A549 (cell line): ENCODE data around the gene MAN2C1. TPM values are rescaled to one million over a fixed set of nuclear protein-coding genes. Genes with fewer than 3 reads are reported as not detected.

Experiments used
- ATAC-seq, 2 experiments: fragments of 200-7000 bp in 1 of 2; fragments of >200 bp in 1 of 2; cut with Nextera tagmentation in 1 of 2; cut with Tn5 transposase in 1 of 2; 3 replicates each; pipeline versions ENCODE4 v1.8.0 to v1.9.1; 2018 to 2020; ENCODE audit warnings: mild to moderate bottlenecking in 1 of 2, moderate library complexity in 1 of 2
- CTCF ChIA-PET: fragments of 300-600 bp; sonication (Branson Sonifier 250); formaldehyde crosslinking; extraction: SDS; loops from one replicate; lab custom pipeline; 2021; ENCODE audit warnings: antibody characterized with exemption, inconsistent platforms; lab: Yijun Ruan, JAX
- POLR2A ChIA-PET: fragments of 350-600 bp; formaldehyde crosslinking; extraction: SDS; loops from one replicate; lab custom pipeline; 2021; ENCODE audit warnings: antibody characterized with exemption, inconsistent platforms; lab: Yijun Ruan, JAX
- DNase-seq, 2 experiments: peaks; one replicate each; pipeline versions ENCODE4 v3.0.0 to v3.0.0-alpha.2; 2011 to 2016; ENCODE audit warnings: low read depth in 1 of 2, low spot score in 1 of 2
- FAIRE-seq: peaks from 2 replicates; lab custom pipeline; 2011; peaks lifted over from hg19 to GRCh38; lab: Jason Lieb, UNC
- H3K27ac ChIP-seq, 2 experiments: fragments of >200 bp; sonication (Bioruptor Twin); formaldehyde crosslinking; 3 replicates each; pipeline ENCODE4 v1.5.1; 2016 to 2017
- H3K4me1 ChIP-seq: fragments of >200 bp; sonication (Bioruptor Twin); formaldehyde crosslinking; 3 replicates; pipeline ENCODE4 v1.6.1; 2016
- H3K4me2 ChIP-seq: fragments of >200 bp; sonication (Bioruptor Twin); formaldehyde crosslinking; 3 replicates; pipeline ENCODE4 v1.6.1; 2016
- H3K4me3 ChIP-seq: fragments of >200 bp; sonication (Bioruptor Twin); formaldehyde crosslinking; 3 replicates; pipeline ENCODE4 v1.5.1; 2016
- H3K9me3 ChIP-seq: fragments of >200 bp; sonication (Bioruptor Twin); formaldehyde crosslinking; 3 replicates; pipeline ENCODE4 v1.6.1; 2016
- ATOH8 ChIP-seq: fragments of 250-450 bp; sonication (Bioruptor Pico); IDR thresholded peaks from 2 replicates; pipeline ENCODE4 v1.5.0; 2020; ENCODE audit warnings: low read depth, mild to moderate bottlenecking, moderate library complexity
- BCL3 ChIP-seq: fragments of >200 bp; sonication (Bioruptor Twin); formaldehyde crosslinking; IDR thresholded peaks from 3 replicates; pipeline ENCODE4 v1.6.1; 2016
- CBX2 ChIP-seq: fragments of 200-600 bp; sonication (generic); IDR thresholded peaks from 2 replicates; pipeline ENCODE4 v1.6.1; 2016; ENCODE audit warnings: low read depth, mild to moderate bottlenecking, borderline replicate concordance
- CEBPB ChIP-seq, 2 experiments: fragments of >200 bp in 1 of 2; sonication (Bioruptor Twin) in 1 of 2; formaldehyde crosslinking in 1 of 2; IDR thresholded peaks; 2 replicates each; pipeline ENCODE4 v1.6.1; 2012 to 2016
- CHD2 ChIP-seq: fragments of 150-350 bp; IDR thresholded peaks from 2 replicates; pipeline ENCODE4 v1.6.1; 2014; ENCODE audit warnings: low read length; ENCODE audit not compliant: partially characterized antibody
- CHD4 ChIP-seq: fragments of 200-600 bp; sonication (generic); IDR thresholded peaks from 2 replicates; pipeline ENCODE4 v1.6.1; 2016; ENCODE audit warnings: antibody characterized with exemption, mild to moderate bottlenecking, borderline replicate concordance
- E2F6 ChIP-seq: IDR thresholded peaks from 2 replicates; pipeline ENCODE4 v1.6.1; 2012; ENCODE audit warnings: low read depth, borderline replicate concordance
- ESRRA ChIP-seq: fragments of 150-350 bp; IDR thresholded peaks from 2 replicates; pipeline ENCODE4 v1.6.1; 2014; ENCODE audit warnings: mild to moderate bottlenecking, low read length, borderline replicate concordance
- FOSB ChIP-seq: fragments of 250-450 bp; sonication (Bioruptor Pico); IDR thresholded peaks from 2 replicates; pipeline ENCODE4 v1.5.0; 2020; ENCODE audit warnings: mild to moderate bottlenecking, moderate library complexity
- GATA3 ChIP-seq: IDR thresholded peaks from 2 replicates; pipeline ENCODE4 v1.6.1; 2012; ENCODE audit warnings: borderline replicate concordance
- HDAC2 ChIP-seq: fragments of 200-600 bp; sonication (generic); IDR thresholded peaks from 2 replicates; pipeline ENCODE4 v1.6.1; 2016
- HES2 ChIP-seq: fragments of >200 bp; sonication (Bioruptor Twin); formaldehyde crosslinking; IDR thresholded peaks from 2 replicates; pipeline ENCODE4 v1.6.1; 2016
- HOXB13 ChIP-seq: fragments of 250-450 bp; sonication (Bioruptor Pico); IDR thresholded peaks from 2 replicates; pipeline ENCODE4 v1.5.0; 2020; ENCODE audit warnings: low read depth, mild to moderate bottlenecking, moderate library complexity
- HOXB5 ChIP-seq: fragments of 250-450 bp; sonication (Bioruptor Pico); IDR thresholded peaks from 2 replicates; pipeline ENCODE4 v1.5.0; 2020; ENCODE audit warnings: mild to moderate bottlenecking, moderate library complexity
- KDM5A ChIP-seq: fragments of 200-600 bp; sonication (generic); IDR thresholded peaks from 2 replicates; pipeline ENCODE4 v1.6.1; 2016; ENCODE audit warnings: antibody characterized with exemption, mild to moderate bottlenecking
- MAFK ChIP-seq: fragments of 450-650 bp; IDR thresholded peaks from 2 replicates; pipeline ENCODE4 v1.6.1; 2014; ENCODE audit not compliant: partially characterized antibody
- MAX ChIP-seq: IDR thresholded peaks from 2 replicates; pipeline ENCODE4 v1.6.1; 2012
- MAZ ChIP-seq: fragments of 150-350 bp; IDR thresholded peaks from 2 replicates; pipeline ENCODE4 v1.6.1; 2014; ENCODE audit warnings: antibody characterized with exemption, low read depth, low read length, borderline replicate concordance
- MYC ChIP-seq: IDR thresholded peaks from 2 replicates; pipeline ENCODE4 v1.6.1; 2012; ENCODE audit warnings: mild to moderate bottlenecking, inconsistent platforms, low read length, improper control_type of control experiment, borderline replicate concordance
- NFE2L2 ChIP-seq: fragments of 150-350 bp; conservative IDR thresholded peaks from 2 replicates; pipeline ENCODE4 v1.6.1; 2014; ENCODE audit warnings: low read length
- NPAS2 ChIP-seq: fragments of 250-450 bp; sonication (Bioruptor Pico); IDR thresholded peaks from 2 replicates; pipeline ENCODE4 v1.8.0; 2022; ENCODE audit warnings: mild to moderate bottlenecking, moderate library complexity, borderline replicate concordance
- PBX3 ChIP-seq: IDR thresholded peaks from 2 replicates; pipeline ENCODE4 v1.6.1; 2012
- PHF8 ChIP-seq: fragments of 200-600 bp; sonication (generic); IDR thresholded peaks from 2 replicates; pipeline ENCODE4 v1.6.1; 2016; ENCODE audit warnings: low read depth, mild to moderate bottlenecking, antibody characterized with exemption, moderate library complexity, borderline replicate concordance
- RCOR1 ChIP-seq: fragments of 150-350 bp; IDR thresholded peaks from 2 replicates; pipeline ENCODE4 v1.6.1; 2014; ENCODE audit warnings: antibody characterized with exemption, low read length, low read depth
- RFX5 ChIP-seq: fragments of 450-650 bp; IDR thresholded peaks from 2 replicates; pipeline ENCODE4 v1.7.1; 2014; ENCODE audit warnings: antibody characterized with exemption, mild to moderate bottlenecking, moderate library complexity
- RNF2 ChIP-seq: fragments of 200-600 bp; sonication (generic); IDR thresholded peaks from 2 replicates; pipeline ENCODE4 v1.6.1; 2016; ENCODE audit warnings: low read depth, mild to moderate bottlenecking, antibody characterized with exemption, moderate library complexity, borderline replicate concordance
- SMC3 ChIP-seq: fragments of >200 bp; sonication (Bioruptor Twin); formaldehyde crosslinking; IDR thresholded peaks from 3 replicates; pipeline ENCODE4 v1.6.1; 2018; ENCODE audit warnings: inconsistent platforms
- SREBF2 ChIP-seq: fragments of 450-650 bp; IDR thresholded peaks from 2 replicates; pipeline ENCODE4 v1.6.1; 2014; ENCODE audit warnings: mild to moderate bottlenecking, moderate library complexity
- TP53 ChIP-seq: fragments of 250-450 bp; sonication (Bioruptor Pico); IDR thresholded peaks from 2 replicates; pipeline ENCODE4 v1.5.0; 2021; ENCODE audit warnings: mild to moderate bottlenecking, moderate library complexity
- ZC3H11A ChIP-seq: fragments of 450-650 bp; IDR thresholded peaks from 2 replicates; pipeline ENCODE4 v1.6.1; 2014; ENCODE audit warnings: antibody characterized with exemption, mild to moderate bottlenecking
- ZNF302 ChIP-seq: fragments of 250-450 bp; sonication (Bioruptor Pico); IDR thresholded peaks from 2 replicates; pipeline ENCODE4 v1.9.0; 2021; ENCODE audit warnings: inconsistent platforms, mild to moderate bottlenecking, moderate library complexity
- ZSCAN20 ChIP-seq: fragments of 250-450 bp; sonication (Bioruptor Pico); IDR thresholded peaks from 2 replicates; pipeline ENCODE4 v1.8.0; 2022; ENCODE audit warnings: mild to moderate bottlenecking, moderate library complexity
- WGBS: methylation state at CpG from one replicate; pipeline ENCODE4 v1.1.6; 2017; ENCODE audit errors: missing lambda C conversion rate; 5-methylcytosine and 5-hydroxymethylcytosine counted together
- polyA plus RNA-seq, 4 experiments: library from polyadenylated mRNA; depleted of rRNA in 3 of 4; stranded (reverse); fragments of >200 nt; fragmentation: RNase III in 1 of 4; extraction: RNeasy Plus Mini Kit Qiagen cat#74134 plus additional on column Dnase treatment in 1 of 4; gene quantifications; 2 replicates in 3 of 4; 3 replicates in 1 of 4; pipeline ENCODE4 v1.2.3, GENCODE V29; 2011 to 2017

MAN2C1 gene
- polyA plus RNA-seq, 2 of the 4 experiments (the other 2 are of a cell fraction) = 47.7 to 117 TPM

GRCh38 chr15:75335705-75336355 is 32.6 kb downstream of the MAN2C1 start, which contains the start of gene COMMD4 (continued):
- peak; percentile 88 for TF ChIP-seq HOXB5 (CRISPR knock-in tag)
- no peak for TF ChIP-seq RNF2
- no peak for TF ChIP-seq HDAC2
- TF ChIP-seq ESRRA = no peak
- TF ChIP-seq E2F6 = peak; percentile 98
- peak; percentile 63; the same call in 1 of the 2 replicates for TF ChIP-seq HOXB13 (CRISPR knock-in tag)
- no peak for TF ChIP-seq CHD4
- no peak for TF ChIP-seq FOSB (CRISPR knock-in tag)
- TF ChIP-seq BCL3 = peak; percentile 62; the same call in 1 of the 3 replicates
- no peak for TF ChIP-seq ZC3H11A
- no peak for TF ChIP-seq NFE2L2
- TF ChIP-seq NPAS2 (CRISPR knock-in tag) = no peak
- TF ChIP-seq CHD2 = no peak
- TF ChIP-seq KDM5A = peak; percentile 94
- TF ChIP-seq MAX = peak; percentile 97
- no peak for TF ChIP-seq ZSCAN20 (CRISPR knock-in tag)
- TF ChIP-seq MAZ = peak; percentile 90
- TF ChIP-seq SREBF2 = no peak
- 0 out of 2 replicates have a peak, but pooled peaks have one; percentile 39 for TF ChIP-seq TP53 (CRISPR knock-in tag)
- peak; percentile 64; the same call in 1 of the 2 replicates for TF ChIP-seq ATOH8 (CRISPR knock-in tag)
- no peak for TF ChIP-seq CBX2
- no peak for TF ChIP-seq GATA3
- TF ChIP-seq MAFK = no peak
- TF ChIP-seq RCOR1 = no peak
- 0 out of 2 replicates have a peak, but pooled peaks have one; percentile 29 for TF ChIP-seq RFX5
- TF ChIP-seq PHF8 = peak; percentile 72

GRCh38 chr15:75335313-75335704 is 33.1 kb downstream of the MAN2C1 start:
- Histone ChIP-seq H3K9me3 (no peaks in the 10 kb centered on the region), H3K4me3 (peak overlapping the region; percentile 60), H3K4me1 (peaks cover 11% of the 10 kb centered on the region; the same call in 2 of the 3 replicates), H3K4me2 (peak overlapping the region; percentile 85), H3K27ac (peak overlapping the region; percentile 72 to 91)
- FAIRE-seq = no peak
- no peak for TF ChIP-seq PHF8
- no peak for TF ChIP-seq ZSCAN20 (CRISPR knock-in tag)
- TF ChIP-seq TP53 (CRISPR knock-in tag) = no peak
- no peak for TF ChIP-seq CBX2
- TF ChIP-seq CEBPB (IDR thresholded peaks at IDR 0.05) = no peak
- TF ChIP-seq RFX5 = no peak
- no peak for TF ChIP-seq ESRRA
- no peak for TF ChIP-seq ZNF302 (CRISPR knock-in tag)
- no peak for TF ChIP-seq SMC3
- no peak for TF ChIP-seq MAZ
- TF ChIP-seq MYC = no peak
- TF ChIP-seq PBX3 = no peak
- TF ChIP-seq HES2 = no peak
- no peak for TF ChIP-seq ATOH8 (CRISPR knock-in tag)
- no peak for ATAC-seq
- ChIA-PET CTCF (interaction anchor here (0.8 to 2.0 kb wide), 2 partner anchors 14 to 33 kb away, joined by 3 to 10 read pairs; partner anchors contain the start of gene MAN2C1), POLR2A (interaction anchor here (1.1 to 1.2 kb wide), 2 partner anchors 13 to 33 kb away, joined by 3 read pairs; no protein-coding TSS in a partner anchor)
- 61% methylated on average over 3 of the region's 3 CpGs for WGBS
- no peak for DNase-seq
